Gastrocnemius medialis (tissue), 4 donors: ENCODE measurements around the gene ITIH4.
A peak's percentile ranks its signal among the peaks of the same experiment; 100 is the strongest.

Experiments
- POLR2A ChIP-seq, 2 donors: fragments of 450-650 bp; IDR thresholded peaks; one replicate each; pipeline ENCODE4 v1.6.1; 2017; ENCODE audit warnings: antibody characterized with exemption in 2 of 2, mild to moderate bottlenecking in 2 of 2, moderate library complexity in 2 of 2
- TF ChIP-seq, protein P1 (sequence below), 5 experiments: fragments of 450-650 bp in 3 of 5; fragments of 200-600 bp in 2 of 5; sonication (generic) in 2 of 5; IDR thresholded peaks in 4 of 5; conservative IDR thresholded peaks in 1 of 5; 1 replicate in 4 of 5; 2 replicates in 1 of 5; pipeline ENCODE4 v1.5.1; 2016 to 2019; ENCODE audit warnings: antibody characterized with exemption in 5 of 5, mild to moderate bottlenecking in 3 of 5, moderate library complexity in 3 of 5

DNA sequence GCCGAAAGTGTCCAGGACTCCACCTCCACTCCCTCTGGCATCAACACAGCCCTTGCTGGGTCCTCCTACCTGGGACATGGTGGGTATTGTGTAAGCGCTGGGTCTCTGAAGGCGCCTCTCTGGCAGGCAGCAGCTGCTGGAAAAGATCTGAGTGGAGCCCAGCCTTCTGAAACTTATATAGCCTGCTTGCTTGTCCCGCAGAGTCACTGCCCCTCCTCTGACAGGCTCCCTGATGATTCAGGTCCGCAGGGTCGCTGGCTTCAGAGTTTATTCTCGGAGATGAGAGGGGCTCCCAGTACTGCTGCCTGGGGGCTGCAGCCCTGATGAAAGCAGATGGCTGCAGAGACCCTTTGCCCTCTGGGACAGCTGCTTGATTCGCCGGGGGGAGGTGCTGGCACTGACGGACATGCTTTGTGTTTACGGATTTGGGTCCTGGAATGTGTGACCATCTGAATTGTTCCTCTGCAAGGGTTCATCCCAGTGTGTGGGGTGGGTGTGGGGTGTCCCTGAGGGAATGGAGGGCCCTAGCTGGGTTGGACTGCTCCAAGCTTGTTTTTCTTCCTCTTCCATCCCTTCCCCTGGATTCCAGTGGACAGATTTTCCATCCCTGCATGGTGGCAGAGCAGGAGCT, 4.5 kb upstream of the ITIH4 start, which contains the start of gene MUSTN1:
- peak; percentile 84 to 95 for TF ChIP-seq POLR2A (IDR thresholded peaks at IDR 0.05)
- TF ChIP-seq, protein P1, sequence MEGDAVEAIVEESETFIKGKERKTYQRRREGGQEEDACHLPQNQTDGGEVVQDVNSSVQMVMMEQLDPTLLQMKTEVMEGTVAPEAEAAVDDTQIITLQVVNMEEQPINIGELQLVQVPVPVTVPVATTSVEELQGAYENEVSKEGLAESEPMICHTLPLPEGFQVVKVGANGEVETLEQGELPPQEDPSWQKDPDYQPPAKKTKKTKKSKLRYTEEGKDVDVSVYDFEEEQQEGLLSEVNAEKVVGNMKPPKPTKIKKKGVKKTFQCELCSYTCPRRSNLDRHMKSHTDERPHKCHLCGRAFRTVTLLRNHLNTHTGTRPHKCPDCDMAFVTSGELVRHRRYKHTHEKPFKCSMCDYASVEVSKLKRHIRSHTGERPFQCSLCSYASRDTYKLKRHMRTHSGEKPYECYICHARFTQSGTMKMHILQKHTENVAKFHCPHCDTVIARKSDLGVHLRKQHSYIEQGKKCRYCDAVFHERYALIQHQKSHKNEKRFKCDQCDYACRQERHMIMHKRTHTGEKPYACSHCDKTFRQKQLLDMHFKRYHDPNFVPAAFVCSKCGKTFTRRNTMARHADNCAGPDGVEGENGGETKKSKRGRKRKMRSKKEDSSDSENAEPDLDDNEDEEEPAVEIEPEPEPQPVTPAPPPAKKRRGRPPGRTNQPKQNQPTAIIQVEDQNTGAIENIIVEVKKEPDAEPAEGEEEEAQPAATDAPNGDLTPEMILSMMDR (IDR thresholded peaks at IDR 0.05 in 4 of 5, conservative IDR thresholded peaks at IDR 0.05 in 1 of 5), result peak in 1 of 5 experiments; percentile 9
